DND-41 (cell line): ENCODE results near the gene CLDN9.

Source experiments
- ATAC-seq: fragments of 200-7000 bp; cut with Tn5 transposase; 3 replicates; pipeline ENCODE4 v1.9.1; 2021; ENCODE audit warnings: low read depth; ENCODE audit not compliant: insufficient read depth
- DNase-seq: peaks from one replicate; pipeline ENCODE4 v3.0.0-alpha.2; 2020
- H2AFZ ChIP-seq: 2 replicates; pipeline ENCODE4 v1.6.0; 2012; ENCODE audit warnings: low read depth, low read length
- H3K27ac ChIP-seq: 2 replicates; pipeline ENCODE4 v1.5.1; 2012; ENCODE audit warnings: low read length, inconsistent platforms
- H3K27me3 ChIP-seq: fragments of 200-600 bp; sonication (generic); 2 replicates; pipeline ENCODE4 v1.6.0; 2012; ENCODE audit warnings: low read length, mild to moderate bottlenecking, inconsistent platforms; ENCODE audit not compliant: insufficient read depth, poor library complexity
- H3K36me3 ChIP-seq: 2 replicates; pipeline ENCODE4 v1.5.1; 2012; ENCODE audit warnings: low read length, inconsistent platforms; ENCODE audit not compliant: insufficient read depth
- H3K4me1 ChIP-seq: 2 replicates; pipeline ENCODE4 v1.5.1; 2012; ENCODE audit warnings: mild to moderate bottlenecking, low read length; ENCODE audit not compliant: insufficient read depth
- H3K4me2 ChIP-seq: 2 replicates; pipeline ENCODE4 v1.6.0; 2012; ENCODE audit warnings: mild to moderate bottlenecking, moderate library complexity, low read length, inconsistent platforms; ENCODE audit not compliant: insufficient read depth
- H3K4me3 ChIP-seq, 2 experiments: fragments of 200-600 bp in 1 of 2; shearing (Covaris generic) in 1 of 2; 2 replicates each; pipeline ENCODE4 v1.5.1; 2012 to 2016; ENCODE audit warnings: inconsistent platforms in 2 of 2, low read length in 2 of 2, mild to moderate bottlenecking in 2 of 2, low read depth in 1 of 2, moderate library complexity in 1 of 2
- H3K79me2 ChIP-seq: 2 replicates; pipeline ENCODE4 v1.6.0; 2012; ENCODE audit warnings: low read length, inconsistent platforms; ENCODE audit not compliant: insufficient read depth
- H3K9ac ChIP-seq: 2 replicates; pipeline ENCODE4 v1.6.0; 2012; ENCODE audit warnings: low read depth, mild to moderate bottlenecking, inconsistent platforms, low read length, moderate library complexity
- H3K9me3 ChIP-seq: 2 replicates; pipeline ENCODE4 v1.5.1; 2012; ENCODE audit warnings: low read length, moderate library complexity, mild to moderate bottlenecking, inconsistent platforms; ENCODE audit not compliant: insufficient read depth, severe bottlenecking
- H4K20me1 ChIP-seq: 2 replicates; pipeline ENCODE4 v1.6.0; 2012; ENCODE audit warnings: low read length; ENCODE audit not compliant: insufficient read depth
- CTCF ChIP-seq: IDR thresholded peaks from 2 replicates; pipeline ENCODE4 v1.5.1; 2012; ENCODE audit warnings: borderline replicate concordance, low read length, moderate library complexity, mild to moderate bottlenecking; ENCODE audit not compliant: poor library complexity, severe bottlenecking; ENCODE audit errors: extremely low read depth
- EZH2 ChIP-seq: IDR thresholded peaks from 3 replicates; pipeline ENCODE4 v1.6.1; 2012; ENCODE audit warnings: borderline replicate concordance, low read depth, mild to moderate bottlenecking, moderate library complexity, low read length, inconsistent platforms; ENCODE audit not compliant: severe bottlenecking

Gene CLDN9

GRCh38 chr16:2981899-2982250, 30.8 kb upstream of the CLDN9 start:
- ATAC-seq: no peak
- Histone ChIP-seq H3K4me3 (no peak overlapping the region), H3K27me3 (no peaks in the 10 kb centered on the region), H3K4me2 (peak overlapping the region; percentile 84; the same call in 1 of the 2 replicates), H3K9me3 (no peaks in the 10 kb centered on the region), H3K27ac (no peak overlapping the region), H4K20me1 (peaks cover 19% of the 10 kb centered on the region), H3K4me1 (peaks cover 53% of the 10 kb centered on the region), H3K9ac (peak overlapping the region; percentile 100; the same call in 1 of the 2 replicates), H3K79me2 (peaks cover 44% of the 10 kb centered on the region), H2AFZ (no peak overlapping the region), H3K36me3 (peaks cover 26% of the 10 kb centered on the region)
- TF ChIP-seq CTCF: no peak
- no peak for TF ChIP-seq EZH2
- DNase-seq: no peak

- TF ChIP-seq EZH2 (no peak), CTCF (no peak)
- Histone ChIP-seq H3K27me3 (no peaks in the 10 kb centered on the region), H3K4me2 (no peak overlapping the region), H4K20me1 (peaks cover 15% of the 10 kb centered on the region), H3K4me1 (peaks cover 48% of the 10 kb centered on the region), H3K36me3 (peaks cover 21% of the 10 kb centered on the region), H3K27ac (no peak overlapping the region), H3K9ac (0 out of 2 replicates have a peak overlapping the region, but pooled peaks have one; percentile 7), H3K4me3 (no peak overlapping the region), H3K79me2 (peaks cover 38% of the 10 kb centered on the region), H3K9me3 (no peaks in the 10 kb centered on the region), H2AFZ (no peak overlapping the region)
- ATAC-seq (no peak), DNase-seq (no peak)
These were observed 30.3 kb upstream of the CLDN9 start for GRCh38 chr16:2982402-2982801.

GRCh38 chr16:2983706-2984136, 29.0 kb upstream of the CLDN9 start:
- H2AFZ ChIP-seq: peak overlapping the region; percentile 73
- TF ChIP-seq CTCF (peak; percentile 91), EZH2 (no peak)
- no peaks in the 10 kb centered on the region for H3K27me3 ChIP-seq
- H3K4me2 ChIP-seq: peak overlapping the region; percentile 73
- H3K27ac ChIP-seq: no peak overlapping the region
- H3K9ac ChIP-seq: peak overlapping the region; percentile 45
- H3K4me3 ChIP-seq: peak overlapping the region in 1 of 2 experiments; percentile 50; a peak in 2 of 4 replicates
- ATAC-seq (peak; percentile 61), DNase-seq (peak; percentile 81)
- peaks cover 26% of the 10 kb centered on the region for H3K79me2 ChIP-seq
- peaks cover 6% of the 10 kb centered on the region; the same call in 1 of the 2 replicates for H4K20me1 ChIP-seq
- no peaks in the 10 kb centered on the region for H3K9me3 ChIP-seq
- peaks cover 35% of the 10 kb centered on the region for H3K4me1 ChIP-seq
- peaks cover 11% of the 10 kb centered on the region; the same call in 1 of the 2 replicates for H3K36me3 ChIP-seq
